ENCODE results near the gene NOL7. TPM values are rescaled to one million over a fixed set of nuclear protein-coding genes. Genes with fewer than 3 reads are reported as not detected.

The NOL7 gene
- total and polyA plus RNA-seq, 9 of the 15 experiments (the other 6 are each of a cell fraction or from before 2014, with no cell fraction given): 19.4 to 235 (median 157) TPM

DNA sequence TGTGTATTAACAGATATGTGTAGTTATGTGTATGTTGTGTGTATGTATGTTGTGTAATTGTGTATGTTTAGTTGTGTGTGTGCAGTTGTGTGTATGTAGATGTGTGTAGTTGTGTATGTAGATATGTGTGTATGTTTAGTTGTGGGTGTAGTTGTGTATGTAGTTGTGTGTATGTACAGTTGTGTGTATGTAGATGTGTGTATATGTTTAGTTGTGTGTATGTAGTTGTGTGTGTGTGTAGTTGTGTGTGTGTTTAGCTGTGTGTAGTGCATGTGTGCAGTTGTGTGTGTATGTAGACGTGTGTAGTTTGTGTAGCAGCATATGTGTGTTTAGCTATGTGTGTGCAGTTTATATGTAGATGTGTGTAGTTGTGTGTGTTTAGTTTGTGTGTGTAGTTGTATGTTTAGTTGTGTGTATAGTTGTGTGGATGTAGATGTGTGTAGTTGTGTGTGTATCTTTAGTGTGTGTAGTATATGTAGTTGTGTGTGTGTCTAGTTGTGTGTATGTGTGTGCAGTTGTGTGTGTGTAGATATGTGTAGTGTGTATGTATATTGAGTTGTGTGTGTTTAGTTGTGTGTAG is 24.5 kb upstream of the NOL7 start (continued):
- TF ChIP-seq, protein P1, sequence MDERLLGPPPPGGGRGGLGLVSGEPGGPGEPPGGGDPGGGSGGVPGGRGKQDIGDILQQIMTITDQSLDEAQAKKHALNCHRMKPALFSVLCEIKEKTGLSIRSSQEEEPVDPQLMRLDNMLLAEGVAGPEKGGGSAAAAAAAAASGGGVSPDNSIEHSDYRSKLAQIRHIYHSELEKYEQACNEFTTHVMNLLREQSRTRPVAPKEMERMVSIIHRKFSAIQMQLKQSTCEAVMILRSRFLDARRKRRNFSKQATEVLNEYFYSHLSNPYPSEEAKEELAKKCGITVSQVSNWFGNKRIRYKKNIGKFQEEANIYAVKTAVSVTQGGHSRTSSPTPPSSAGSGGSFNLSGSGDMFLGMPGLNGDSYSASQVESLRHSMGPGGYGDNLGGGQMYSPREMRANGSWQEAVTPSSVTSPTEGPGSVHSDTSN (CRISPR knock-in tag; IDR thresholded peaks at IDR 0.05; ENCODE audit: low read depth): no peak
- TF ChIP-seq, protein P1 (tag; conservative IDR thresholded peaks at IDR 0.05; ENCODE audit: low read depth): no peak
- TF ChIP-seq PHF20 (IDR thresholded peaks at IDR 0.05; ENCODE audit: partially characterized antibody) (peak; percentile 77), ARID1B (IDR thresholded peaks at IDR 0.05) (peak; percentile 42), TCF7 (IDR thresholded peaks at IDR 0.05; ENCODE audit: borderline replicate concordance) (no peak), TOE1 (IDR thresholded peaks at IDR 0.05; ENCODE audit: borderline replicate concordance) (peak; percentile 64; the same call in 1 of the 2 replicates), TOE1 (CRISPR knock-in tag; IDR thresholded peaks at IDR 0.05; ENCODE audit: borderline replicate concordance, low read depth) (peak; percentile 13; the same call in 1 of the 2 replicates)
- TF ChIP-seq, protein P2, sequence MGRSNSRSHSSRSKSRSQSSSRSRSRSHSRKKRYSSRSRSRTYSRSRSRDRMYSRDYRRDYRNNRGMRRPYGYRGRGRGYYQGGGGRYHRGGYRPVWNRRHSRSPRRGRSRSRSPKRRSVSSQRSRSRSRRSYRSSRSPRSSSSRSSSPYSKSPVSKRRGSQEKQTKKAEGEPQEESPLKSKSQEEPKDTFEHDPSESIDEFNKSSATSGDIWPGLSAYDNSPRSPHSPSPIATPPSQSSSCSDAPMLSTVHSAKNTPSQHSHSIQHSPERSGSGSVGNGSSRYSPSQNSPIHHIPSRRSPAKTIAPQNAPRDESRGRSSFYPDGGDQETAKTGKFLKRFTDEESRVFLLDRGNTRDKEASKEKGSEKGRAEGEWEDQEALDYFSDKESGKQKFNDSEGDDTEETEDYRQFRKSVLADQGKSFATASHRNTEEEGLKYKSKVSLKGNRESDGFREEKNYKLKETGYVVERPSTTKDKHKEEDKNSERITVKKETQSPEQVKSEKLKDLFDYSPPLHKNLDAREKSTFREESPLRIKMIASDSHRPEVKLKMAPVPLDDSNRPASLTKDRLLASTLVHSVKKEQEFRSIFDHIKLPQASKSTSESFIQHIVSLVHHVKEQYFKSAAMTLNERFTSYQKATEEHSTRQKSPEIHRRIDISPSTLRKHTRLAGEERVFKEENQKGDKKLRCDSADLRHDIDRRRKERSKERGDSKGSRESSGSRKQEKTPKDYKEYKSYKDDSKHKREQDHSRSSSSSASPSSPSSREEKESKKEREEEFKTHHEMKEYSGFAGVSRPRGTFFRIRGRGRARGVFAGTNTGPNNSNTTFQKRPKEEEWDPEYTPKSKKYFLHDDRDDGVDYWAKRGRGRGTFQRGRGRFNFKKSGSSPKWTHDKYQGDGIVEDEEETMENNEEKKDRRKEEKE (IDR thresholded peaks at IDR 0.05; ENCODE audit: borderline replicate concordance in 1 of 2, control insufficient read depth in 1 of 2, low read depth in 2 of 2, low read length in 1 of 2): peak in 1 of 2 experiments; percentile 51; a peak in 1 of 4 replicates
